ENCODE data around the gene FBXW4.
A peak's percentile ranks its signal among the peaks of the same experiment; 100 is the strongest.
"Not testable (repeated sequence)": the region's sequence is repeated elsewhere in the genome, so short reads cannot be mapped to it uniquely, and the experiment has no call there.

The FBXW4 gene

GRCh38 chr10:101658975-101659374, 36.0 kb downstream of the FBXW4 start:
- no peak for DNase-seq (ENCODE audit: low read depth, low spot score)

DNA sequence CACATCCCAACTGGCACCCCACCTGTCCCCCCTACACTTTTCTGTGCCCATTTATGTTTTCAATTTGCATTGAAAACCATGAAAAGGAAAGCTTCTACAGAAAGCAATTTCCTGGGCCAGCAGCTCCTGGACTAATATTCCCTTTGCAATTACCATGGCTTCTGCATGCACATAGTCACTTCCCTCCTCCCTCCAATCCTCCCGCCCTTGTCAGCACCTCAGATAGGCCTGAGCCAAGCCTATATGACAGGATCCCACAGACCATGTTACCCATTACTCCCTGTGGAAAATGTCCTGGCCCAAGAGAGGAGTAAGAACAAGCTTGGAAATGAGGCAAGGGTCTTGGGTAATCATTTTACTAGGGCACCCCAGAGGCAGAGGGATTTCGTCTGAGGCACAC, 38.1 kb downstream of the FBXW4 start:
- DNase-seq (ENCODE audit: low read depth, low spot score) = no peak

GRCh38 chr10:101655570-101655969, 39.4 kb downstream of the FBXW4 start:
- DNase-seq (ENCODE audit: low read depth, low spot score) = no peak

DNA sequence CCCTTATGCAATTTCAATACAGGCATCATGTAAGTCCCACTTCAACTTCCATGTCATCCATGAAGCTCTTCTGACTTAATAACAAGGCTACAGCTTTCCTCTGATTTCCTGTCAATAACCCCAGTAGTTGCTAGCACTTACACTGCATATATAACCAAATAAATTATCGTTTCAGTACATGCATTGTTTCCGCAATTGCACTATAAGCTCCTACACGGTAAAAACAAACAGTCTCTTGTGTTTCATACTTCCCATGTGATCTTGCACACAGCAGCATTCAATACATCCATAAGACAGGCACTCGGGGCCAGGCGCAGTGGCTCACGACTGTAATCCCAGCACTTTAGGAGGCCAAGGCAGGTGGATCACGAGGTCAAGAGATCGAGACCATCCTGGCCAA, 41.4 kb downstream of the FBXW4 start:
- DNase-seq (ENCODE audit: low read depth, low spot score) = no peak

- DNase-seq (ENCODE audit: low read depth, low spot score) = no peak
These were observed 43.6 kb downstream of the FBXW4 start for GRCh38 chr10:101651336-101651735.

GRCh38 chr10:101650863-101651262, 44.1 kb downstream of the FBXW4 start:
- DNase-seq (ENCODE audit: low read depth, low spot score) = peak; percentile 16

DNA sequence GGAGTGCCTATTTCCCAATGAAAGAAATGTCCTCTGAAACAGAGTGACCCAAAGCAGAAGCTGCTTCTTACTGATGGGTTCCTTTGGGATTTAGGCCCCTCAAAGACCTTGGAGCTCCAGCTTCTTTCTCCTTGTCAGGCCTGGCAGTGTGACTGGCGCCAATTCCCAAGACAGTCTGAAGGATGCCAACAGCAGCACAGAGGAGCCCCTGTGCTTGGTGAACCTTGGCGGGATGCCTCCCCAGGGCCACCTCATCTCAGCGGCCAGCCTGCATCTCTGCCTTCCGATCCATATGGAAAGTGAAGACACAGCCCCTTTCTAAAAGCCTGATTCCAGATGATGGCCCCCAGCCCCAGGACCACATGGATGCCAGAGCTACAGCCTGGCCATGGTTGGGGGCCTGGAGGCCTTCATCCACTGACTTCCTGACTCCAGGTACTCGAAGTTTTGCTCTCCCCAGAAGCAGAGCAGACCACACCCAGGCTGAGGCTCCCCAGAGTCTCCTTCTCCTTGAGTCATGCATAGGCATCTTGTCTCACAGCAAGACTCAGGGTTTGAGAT, 45.4 kb downstream of the FBXW4 start:
- DNase-seq (ENCODE audit: low read depth, low spot score) = no peak

DNA sequence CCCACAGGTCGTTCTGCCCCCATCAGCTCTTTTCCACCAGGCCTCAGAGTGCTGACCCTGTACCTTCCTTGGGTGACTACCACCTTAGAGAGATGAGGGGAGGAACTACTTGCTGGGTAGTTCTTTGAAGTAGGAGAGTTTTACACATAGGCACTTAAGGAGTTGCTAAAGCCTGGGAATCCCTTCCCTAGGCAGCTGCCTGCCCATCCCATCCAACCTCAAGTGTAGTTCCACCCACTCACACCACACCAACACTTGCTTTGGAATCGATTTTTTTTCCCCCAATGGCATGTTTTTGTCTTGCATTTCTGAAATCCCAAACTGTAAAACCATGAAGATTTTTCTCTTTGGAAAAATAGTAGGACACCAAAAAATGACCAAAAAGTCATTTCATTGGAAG, 47.7 kb downstream of the FBXW4 start:
- DNase-seq (ENCODE audit: low read depth, low spot score) = no peak

GRCh38 chr10:101646364-101646763, 48.6 kb downstream of the FBXW4 start:
- no peak for DNase-seq (ENCODE audit: low read depth, low spot score)

DNA sequence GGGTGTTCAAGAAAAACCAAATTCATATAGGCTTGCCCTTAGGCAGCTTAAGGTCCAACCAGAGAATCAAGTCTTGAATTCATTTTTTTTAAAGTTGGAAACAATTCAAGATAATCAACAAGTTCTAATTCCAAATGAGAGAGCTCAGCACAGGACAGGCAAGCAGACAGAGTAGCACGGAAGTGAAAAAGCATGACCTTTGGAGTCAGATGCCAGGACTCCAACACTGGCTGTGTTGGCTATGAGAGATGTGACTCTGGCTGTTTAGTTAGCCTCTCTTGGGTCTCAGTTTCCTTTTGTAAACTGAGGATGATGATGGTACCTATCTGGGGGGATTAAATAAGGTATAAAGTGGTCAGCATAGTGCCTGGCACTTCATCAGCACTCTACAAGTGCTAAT, 49.3 kb downstream of the FBXW4 start:
- no peak for DNase-seq (ENCODE audit: low read depth, low spot score)

GRCh38 chr10:101644002-101644401, 51.0 kb downstream of the FBXW4 start:
- DNase-seq (ENCODE audit: low read depth, low spot score) = peak; percentile 78

DNA sequence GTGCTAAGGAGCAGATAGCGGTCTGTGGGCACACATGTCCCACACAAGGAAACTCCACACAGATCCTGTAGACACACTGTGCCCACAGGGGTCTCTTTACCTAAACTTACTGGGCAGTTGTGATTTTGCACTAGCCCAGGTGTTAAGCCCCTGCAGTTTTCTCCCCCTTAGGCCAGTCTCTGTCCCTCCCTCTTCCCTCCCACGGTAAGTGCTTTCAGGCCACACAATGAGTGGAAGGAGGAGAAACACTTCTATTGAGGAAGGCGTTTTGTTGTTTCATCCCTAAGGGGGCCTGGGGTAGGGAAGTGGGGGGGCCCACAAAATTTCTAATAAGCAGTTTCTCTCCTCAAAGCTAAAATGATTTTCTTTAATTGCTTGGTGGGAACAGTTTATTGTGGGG, 51.4 kb downstream of the FBXW4 start:
- DNase-seq (ENCODE audit: low read depth, low spot score) = peak; percentile 47

- DNase-seq (ENCODE audit: low read depth, low spot score) = no peak
These were observed 55.6 kb downstream of the FBXW4 start for GRCh38 chr10:101639141-101639900.

DNA sequence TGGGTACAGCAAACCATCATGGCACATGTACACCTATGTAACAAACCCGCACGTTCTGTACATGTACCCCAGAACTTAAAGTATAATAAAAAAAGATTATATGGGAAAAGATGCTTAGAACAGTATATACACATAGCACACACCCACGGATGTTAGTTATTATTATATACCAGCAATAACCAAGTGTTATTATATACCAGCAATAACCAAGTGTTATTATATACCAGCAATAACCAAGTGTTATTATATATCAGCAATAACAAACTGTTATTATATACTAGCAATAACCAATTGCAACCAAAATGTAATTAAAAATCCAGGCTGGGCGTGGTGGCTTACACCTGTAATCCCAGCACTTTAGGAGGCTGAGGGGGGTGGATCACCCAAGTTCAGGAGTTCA, 61.5 kb downstream of the FBXW4 start:
- DNase-seq (ENCODE audit: low read depth, low spot score) = not testable (repeated sequence)

GRCh38 chr10:101631821-101632475, 63.0 kb downstream of the FBXW4 start:
- no peak for DNase-seq (ENCODE audit: low read depth, low spot score)

DNA sequence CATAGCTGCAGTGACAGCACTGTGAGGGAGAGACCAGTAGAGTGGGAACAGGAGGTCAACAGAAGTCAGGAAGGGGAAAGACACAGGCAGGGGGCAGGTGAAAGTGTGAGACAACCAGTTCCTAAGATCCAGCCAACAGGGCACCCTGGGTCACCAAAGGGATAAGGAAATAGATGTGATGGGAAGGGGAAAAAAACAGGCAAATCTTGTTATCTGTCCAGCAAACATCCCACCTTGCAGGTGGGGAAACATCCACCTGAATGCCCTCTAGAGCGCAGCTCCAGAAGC, 64.4 kb downstream of the FBXW4 start:
- no peak for DNase-seq (ENCODE audit: low read depth, low spot score)

DNA sequence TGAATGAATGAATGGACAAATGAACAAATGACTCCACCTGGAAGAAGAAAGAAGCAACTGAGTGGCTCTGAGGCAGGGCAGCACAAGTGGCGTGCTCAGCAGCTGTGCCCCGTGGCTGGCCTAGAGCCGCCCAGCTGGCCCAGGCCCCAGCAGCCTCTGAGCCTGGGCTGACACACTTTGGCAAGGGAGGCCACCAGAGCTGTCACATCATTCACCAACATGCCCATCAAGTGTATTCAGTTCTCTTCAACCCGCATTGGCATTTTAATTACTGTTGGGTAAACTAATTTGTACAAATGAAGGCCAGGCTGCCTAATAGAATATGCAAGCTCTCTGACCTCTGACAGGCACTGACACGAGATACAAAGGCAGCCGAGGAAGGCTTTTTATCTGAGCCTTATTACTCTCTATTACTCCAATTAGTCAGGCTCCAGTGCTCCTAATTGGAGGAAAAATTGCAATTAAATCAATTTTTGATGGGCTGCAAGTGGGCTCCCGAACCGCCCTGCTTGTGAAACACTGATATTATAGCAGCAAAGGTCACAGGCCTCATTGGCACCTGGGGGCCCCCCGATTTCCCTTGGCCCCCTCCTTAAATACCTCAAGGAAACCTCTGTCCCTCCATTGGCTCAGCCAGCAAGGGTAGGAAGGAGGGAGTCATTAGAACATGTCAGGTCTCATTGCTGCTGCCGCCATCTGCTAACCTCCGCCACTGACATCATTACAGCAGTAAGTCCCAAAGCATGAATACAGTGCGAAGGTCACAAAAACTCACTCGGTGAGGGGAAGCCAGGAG, 64.9 kb downstream of the FBXW4 start:
- no peak for DNase-seq (ENCODE audit: low read depth, low spot score)

- DNase-seq (ENCODE audit: low read depth, low spot score) = no peak
These were observed 69.1 kb downstream of the FBXW4 start for GRCh38 chr10:101625821-101626412.

GRCh38 chr10:101624526-101625102, 70.4 kb downstream of the FBXW4 start:
- DNase-seq (ENCODE audit: low read depth, low spot score) = no peak

GRCh38 chr10:101623528-101623927, 71.4 kb downstream of the FBXW4 start:
- no peak for DNase-seq (ENCODE audit: low read depth, low spot score)

DNA sequence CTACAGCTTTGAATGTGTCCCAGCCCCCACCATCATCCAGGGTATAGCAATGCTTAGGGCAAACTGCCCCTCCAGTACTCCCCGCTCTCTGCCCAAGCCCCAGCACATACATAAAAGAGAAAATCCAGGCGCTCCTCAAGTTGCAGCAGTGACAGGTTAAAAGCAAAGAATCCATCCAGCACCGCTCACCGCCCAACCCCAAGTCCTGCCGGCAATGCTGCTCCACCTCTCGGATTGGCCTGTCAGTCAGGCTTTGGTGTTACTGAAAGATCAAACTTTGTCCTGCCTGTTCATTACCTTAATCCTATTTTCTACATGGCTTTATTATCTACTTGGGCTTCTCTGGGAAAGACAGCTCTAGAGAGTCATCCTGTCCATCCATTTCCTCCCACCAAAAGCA, 75.0 kb downstream of the FBXW4 start:
- no peak for DNase-seq (ENCODE audit: low read depth, low spot score)

GRCh38 chr10:101618871-101619270, 76.1 kb downstream of the FBXW4 start:
- DNase-seq (ENCODE audit: low read depth, low spot score) = no peak

All from ELF-1 (cell line).